Osteoblast (primary cell): Measurements from ENCODE around the gene AATF. TPM values are rescaled to one million over a fixed set of nuclear protein-coding genes. Genes with fewer than 3 reads are reported as not detected.

ENCODE experiments used
- DNase-seq: peaks from one replicate; pipeline ENCODE4 v3.0.0; 2011; ENCODE audit warnings: low spot score, mixed read lengths; ENCODE audit not compliant: insufficient read length; ENCODE audit errors: missing footprints
- H2AFZ ChIP-seq: 2 replicates; pipeline ENCODE4 v1.6.0; 2011; ENCODE audit warnings: mild to moderate bottlenecking, low read length
- H3K27ac ChIP-seq: 2 replicates; pipeline ENCODE4 v1.5.1; 2011; ENCODE audit warnings: mild to moderate bottlenecking, low read depth, low read length, moderate library complexity
- H3K27me3 ChIP-seq: 2 replicates; pipeline ENCODE4 v1.6.0; 2012; ENCODE audit warnings: mild to moderate bottlenecking, control low read depth, inconsistent platforms, low read length, moderate library complexity; ENCODE audit not compliant: insufficient read depth
- H3K36me3 ChIP-seq: 2 replicates; pipeline ENCODE4 v1.5.1; 2011; ENCODE audit warnings: mild to moderate bottlenecking, low read length, control low read depth, moderate library complexity; ENCODE audit not compliant: insufficient read depth
- H3K4me1 ChIP-seq: 2 replicates; pipeline ENCODE4 v1.5.1; 2011; ENCODE audit warnings: mild to moderate bottlenecking, low read length, control low read depth, moderate library complexity; ENCODE audit not compliant: insufficient read depth
- H3K4me2 ChIP-seq: 2 replicates; pipeline ENCODE4 v1.6.0; 2011; ENCODE audit warnings: mild to moderate bottlenecking, low read length; ENCODE audit not compliant: insufficient read depth
- H3K4me3 ChIP-seq: fragments of 200-600 bp; sonication (generic); 3 replicates; pipeline ENCODE4 v1.5.1; 2012; ENCODE audit warnings: mild to moderate bottlenecking, low read length, inconsistent platforms; ENCODE audit not compliant: insufficient read depth
- H3K79me2 ChIP-seq: 2 replicates; pipeline ENCODE4 v1.6.0; 2012; ENCODE audit warnings: mild to moderate bottlenecking, low read length, control low read depth, inconsistent platforms; ENCODE audit not compliant: insufficient read depth
- H3K9me3 ChIP-seq: 2 replicates; pipeline ENCODE4 v1.5.1; 2011; ENCODE audit warnings: low read depth, low read length, control low read depth
- H4K20me1 ChIP-seq: 2 replicates; pipeline ENCODE4 v1.6.0; 2012; ENCODE audit warnings: mild to moderate bottlenecking, low read length, control low read depth; ENCODE audit not compliant: insufficient read depth
- CTCF ChIP-seq: IDR thresholded peaks from 2 replicates; pipeline ENCODE4 v1.5.1; 2011; ENCODE audit warnings: mild to moderate bottlenecking, low read depth, low read length, moderate library complexity; ENCODE audit errors: extremely low read depth
- total RNA-seq: library from RNA; depleted of rRNA; stranded (reverse); fragments of >200 nt; gene quantifications from 2 replicates; pipeline ENCODE4 v1.2.3, GENCODE V29; 2012

AATF gene
- total RNA-seq, 1 donor = 22.4 TPM

GRCh38 chr17:37096071-37096470, 147.3 kb downstream of the AATF start:
- TF ChIP-seq CTCF = no peak
- no peaks in the 10 kb centered on the region for H4K20me1 ChIP-seq
- no peak for DNase-seq
- no peaks in the 10 kb centered on the region for H3K4me1 ChIP-seq
- H3K9me3 ChIP-seq = no peaks in the 10 kb centered on the region
- H3K4me2 ChIP-seq = no peak overlapping the region
- no peak overlapping the region for H3K27ac ChIP-seq
- no peak overlapping the region for H3K4me3 ChIP-seq
- peaks cover 22% of the 10 kb centered on the region for H3K36me3 ChIP-seq
- no peak overlapping the region for H2AFZ ChIP-seq
- H3K79me2 ChIP-seq = no peaks in the 10 kb centered on the region
- no peaks in the 10 kb centered on the region for H3K27me3 ChIP-seq

DNA sequence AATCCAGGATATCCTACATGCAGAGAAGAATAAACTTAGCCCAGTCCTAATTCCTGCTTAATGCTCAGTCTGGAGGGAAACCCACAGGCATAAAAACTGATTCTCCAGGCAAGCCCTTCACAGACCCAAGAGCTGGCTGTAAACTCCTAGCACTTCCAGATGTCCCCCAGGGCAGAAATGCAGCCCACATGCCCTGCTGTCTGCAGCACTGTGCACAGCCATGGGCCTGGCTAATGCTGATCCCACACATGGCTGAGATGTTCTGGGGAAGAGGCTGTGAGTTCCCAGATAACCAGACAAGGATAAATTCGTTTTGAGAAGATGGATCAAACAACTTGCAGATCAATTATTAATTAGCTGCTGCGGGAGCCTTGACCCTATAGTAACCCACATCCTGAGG, 148.4 kb downstream of the AATF start:
- H3K9me3 ChIP-seq = no peaks in the 10 kb centered on the region
- no peak for TF ChIP-seq CTCF
- DNase-seq = no peak

DNA sequence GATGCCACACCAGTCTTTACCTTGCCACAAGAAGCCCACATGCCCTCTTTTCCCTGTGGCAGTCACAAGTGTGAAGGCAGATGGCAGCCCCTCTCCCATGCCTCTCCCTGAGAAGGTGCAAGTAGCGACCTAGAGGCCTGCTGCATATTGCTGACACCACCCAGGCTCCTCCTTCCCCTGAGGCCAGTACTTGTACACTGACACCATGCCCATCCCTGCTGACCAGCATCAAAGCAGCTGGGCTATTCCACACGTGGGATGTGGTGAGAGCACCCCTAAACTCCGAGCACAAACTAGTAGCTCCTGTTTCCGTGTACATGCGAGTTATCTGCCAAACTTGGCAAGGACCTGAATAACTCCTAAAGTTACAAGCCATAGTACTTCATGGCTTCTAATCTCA, 149.4 kb downstream of the AATF start:
- no peak for DNase-seq
- Histone ChIP-seq H3K4me2 (no peak overlapping the region), H2AFZ (no peak overlapping the region), H3K4me3 (no peak overlapping the region), H3K27ac (no peak overlapping the region), H3K79me2 (no peaks in the 10 kb centered on the region), H4K20me1 (no peaks in the 10 kb centered on the region), H3K9me3 (no peaks in the 10 kb centered on the region), H3K27me3 (no peaks in the 10 kb centered on the region), H3K4me1 (no peaks in the 10 kb centered on the region), H3K36me3 (peaks cover 29% of the 10 kb centered on the region)
- TF ChIP-seq CTCF = no peak

More for the DNA sequence above, 148.4 kb downstream of the AATF start:
- Histone ChIP-seq H3K36me3 (peaks cover 22% of the 10 kb centered on the region), H3K27me3 (no peaks in the 10 kb centered on the region), H3K4me1 (no peaks in the 10 kb centered on the region), H3K27ac (no peak overlapping the region), H3K4me3 (no peak overlapping the region), H2AFZ (no peak overlapping the region), H3K4me2 (no peak overlapping the region), H4K20me1 (no peaks in the 10 kb centered on the region), H3K79me2 (no peaks in the 10 kb centered on the region)

DNA sequence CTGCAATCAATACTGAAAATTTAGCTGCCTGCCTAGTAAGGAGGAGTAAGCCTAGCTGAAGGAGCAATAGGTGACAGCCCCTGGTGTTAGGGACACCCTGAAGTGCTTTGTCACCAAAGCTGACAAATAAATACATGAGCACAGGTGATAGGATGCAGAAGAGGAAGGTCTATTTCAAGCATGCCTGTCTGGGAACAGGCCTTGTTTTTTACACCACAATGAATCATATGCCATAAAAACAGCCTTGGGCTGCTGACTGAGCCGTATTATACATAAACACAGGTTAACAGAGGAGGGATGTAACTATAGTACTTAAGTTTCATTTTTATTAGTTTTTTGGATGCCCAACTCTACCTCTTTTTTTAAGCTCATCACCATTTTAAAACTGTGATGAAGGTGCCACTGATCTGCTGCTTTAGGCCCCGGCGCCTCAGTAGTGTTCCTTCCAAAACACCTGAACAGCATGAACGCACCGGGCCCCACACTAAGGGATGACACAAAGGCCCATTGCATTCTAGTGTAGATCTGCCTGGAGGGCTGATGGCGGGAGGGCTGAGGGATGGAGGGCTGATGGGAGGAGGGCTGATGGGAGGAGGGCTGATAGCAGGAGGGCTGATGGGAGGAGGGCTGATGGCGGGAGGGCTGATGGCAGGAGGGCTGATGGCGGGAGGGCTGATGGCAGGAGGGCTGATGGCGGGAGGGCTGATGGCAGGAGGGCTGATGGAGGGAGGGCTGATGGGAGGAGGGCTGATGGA, 150.3 kb downstream of the AATF start:
- no peak overlapping the region for H3K27ac ChIP-seq
- H2AFZ ChIP-seq = no peak overlapping the region
- H3K36me3 ChIP-seq = peaks cover 31% of the 10 kb centered on the region
- peak; percentile 59 for DNase-seq
- no peaks in the 10 kb centered on the region for H4K20me1 ChIP-seq
- no peak overlapping the region for H3K4me2 ChIP-seq
- no peak for TF ChIP-seq CTCF
- no peaks in the 10 kb centered on the region for H3K4me1 ChIP-seq
- no peaks in the 10 kb centered on the region for H3K79me2 ChIP-seq
- no peaks in the 10 kb centered on the region for H3K27me3 ChIP-seq
- H3K4me3 ChIP-seq = no peak overlapping the region
- H3K9me3 ChIP-seq = no peaks in the 10 kb centered on the region
